HG03095 (cell line): ENCODE results near the gene TSHZ1.
"Not testable (repeated sequence)": the region's sequence is repeated elsewhere in the genome, so short reads cannot be mapped to it uniquely, and the experiment has no call there.

Experiments used
- ATAC-seq: cut with Tn5 transposase; IDR thresholded peaks from one replicate; pipeline ENCODE4 v1.9.1; 2021; ENCODE audit warnings: moderate library complexity; ENCODE audit not compliant: unreplicated experiment

The TSHZ1 gene

DNA sequence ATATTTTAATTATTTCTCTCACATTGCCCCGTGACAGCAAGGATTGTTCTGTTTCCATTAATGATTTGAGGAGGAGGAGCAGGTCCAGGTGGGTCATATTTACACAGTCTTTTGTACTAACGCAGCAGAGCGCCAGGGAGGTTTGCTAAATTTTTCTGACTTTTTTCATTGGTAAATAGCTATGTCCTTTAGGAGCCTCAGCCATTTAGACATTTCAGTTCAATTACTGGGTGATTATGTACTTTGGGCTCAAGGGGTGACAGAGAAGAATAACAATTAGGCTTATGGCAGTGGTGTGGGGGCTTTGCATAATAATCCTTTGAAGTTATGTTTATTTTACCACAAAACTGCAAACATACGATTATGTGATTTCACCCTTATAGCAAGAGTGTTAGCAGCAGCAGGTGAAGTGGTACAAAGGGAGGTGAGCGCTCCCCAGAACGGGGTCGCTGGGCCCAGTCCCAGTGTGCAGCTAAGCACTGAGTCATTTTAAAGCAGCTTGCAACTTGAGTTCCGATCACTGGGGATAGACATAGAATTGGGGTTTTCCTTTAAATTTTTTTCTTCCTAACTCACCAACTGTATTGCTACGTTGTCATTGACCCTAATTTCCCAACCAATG, 80.3 kb downstream of the TSHZ1 start:
- ATAC-seq, result no peak

- ATAC-seq, result no peak
Measured at GRCh38 chr18:75291460-75291859, 80.9 kb downstream of the TSHZ1 start.

- no peak for ATAC-seq
Measured at GRCh38 chr18:75293591-75293990, 83.0 kb downstream of the TSHZ1 start.

- ATAC-seq, result no peak
Measured at GRCh38 chr18:75297731-75298130, 87.1 kb downstream of the TSHZ1 start.

DNA sequence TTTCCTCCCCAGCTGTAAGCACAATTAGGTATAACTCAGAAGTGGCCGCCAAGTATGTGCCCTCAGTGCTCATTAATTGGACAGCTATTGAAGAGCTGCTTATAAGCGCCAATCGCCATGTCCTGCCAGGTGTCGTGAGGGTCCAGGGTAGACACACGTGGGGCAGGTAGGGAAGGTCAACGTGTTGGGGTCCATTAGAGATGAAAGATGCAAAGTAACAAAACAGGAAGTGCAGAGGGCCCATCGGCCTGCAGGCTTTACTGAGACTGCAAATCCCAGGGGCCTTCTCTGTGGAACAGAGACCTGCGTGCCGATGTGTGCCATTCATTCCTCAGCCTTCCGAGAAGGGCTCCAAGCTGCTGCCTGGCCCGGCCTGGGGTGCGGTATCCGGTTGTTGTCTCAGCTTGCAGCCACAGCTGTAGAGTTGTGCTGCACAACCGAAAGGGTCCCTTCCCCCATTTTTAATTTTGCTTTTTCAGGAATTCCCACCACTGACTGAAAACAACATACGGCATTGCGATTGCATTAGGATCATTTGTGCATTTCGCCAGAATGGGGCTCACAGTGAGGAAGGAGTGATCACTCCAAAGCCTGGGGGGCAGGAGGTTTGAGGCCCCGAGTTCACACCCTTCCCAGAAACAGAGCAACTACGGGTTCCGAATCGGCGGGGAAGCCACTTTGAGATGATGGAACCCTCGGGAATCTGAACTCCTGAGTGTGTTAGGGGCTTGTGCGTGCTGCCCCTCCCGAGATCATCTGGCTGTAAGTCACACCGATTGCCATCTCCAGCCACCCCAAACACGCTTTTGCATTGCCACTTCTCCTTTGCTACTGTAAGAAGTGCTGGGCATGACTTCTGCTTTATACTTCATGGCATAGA, 94.3 kb downstream of the TSHZ1 start:
- no peak for ATAC-seq

DNA sequence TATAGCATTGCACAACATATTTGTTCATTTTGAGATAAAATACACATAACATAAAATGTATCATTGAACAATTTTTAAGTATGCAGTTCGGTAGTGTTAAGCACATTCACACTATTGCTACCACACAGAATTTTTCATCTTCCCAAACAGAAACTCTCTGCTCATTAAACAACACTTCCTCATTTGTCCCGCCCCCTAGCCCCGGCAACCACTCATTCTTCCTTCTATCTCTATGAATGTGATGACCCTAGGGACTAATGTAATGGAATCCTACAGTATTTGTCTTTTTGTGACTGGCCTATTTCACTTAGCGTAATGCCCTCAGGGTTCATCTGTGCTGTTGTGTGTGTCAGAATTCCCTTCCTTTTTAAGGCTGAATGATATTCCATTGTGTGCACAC, 95.4 kb downstream of the TSHZ1 start:
- no peak for ATAC-seq

- no peak for ATAC-seq
Measured at GRCh38 chr18:75307530-75307929, 96.9 kb downstream of the TSHZ1 start.

DNA sequence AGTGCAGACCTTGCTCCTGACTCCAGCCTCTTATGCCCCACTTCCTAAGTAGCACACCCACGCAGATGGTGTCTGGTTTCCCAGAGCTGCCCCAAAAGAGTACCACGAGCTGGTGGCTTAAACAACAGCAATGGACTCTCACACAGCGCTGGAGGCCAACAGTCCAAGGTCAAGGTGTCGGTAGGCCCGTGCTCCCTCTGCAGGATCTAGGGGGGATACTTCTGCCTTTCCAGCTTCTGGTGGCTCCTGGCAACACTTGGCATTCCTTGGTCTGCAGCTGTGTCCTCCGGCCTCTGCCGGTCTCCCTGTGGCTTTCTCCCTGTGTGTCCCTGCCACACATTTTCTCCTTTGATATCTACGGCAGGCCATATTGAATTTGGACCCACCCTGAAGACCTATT, 99.0 kb downstream of the TSHZ1 start:
- no peak for ATAC-seq

DNA sequence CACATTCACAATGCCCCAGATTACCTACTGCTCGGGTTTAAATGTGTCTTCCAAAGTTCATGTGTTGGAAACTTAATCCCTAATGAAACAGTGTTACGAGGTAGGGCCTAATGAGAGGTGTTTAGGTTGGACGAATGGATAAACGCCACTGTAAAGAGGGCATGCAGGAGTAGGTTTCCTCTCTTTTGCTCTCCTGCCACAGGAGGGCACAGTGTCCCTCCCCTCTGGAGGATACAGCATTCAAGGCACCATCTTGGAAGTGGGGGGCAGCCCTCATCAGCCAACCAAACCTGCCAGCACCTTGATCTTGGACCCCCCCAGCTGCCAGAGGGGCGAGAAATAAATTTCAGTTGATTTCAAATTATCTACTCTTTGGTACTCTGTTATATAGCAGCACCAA, 103.5 kb downstream of the TSHZ1 start:
- ATAC-seq, result no peak

GRCh38 chr18:75314606-75315005, 104.0 kb downstream of the TSHZ1 start:
- no peak for ATAC-seq

- ATAC-seq, result no peak
Measured at GRCh38 chr18:75316223-75316622, 105.6 kb downstream of the TSHZ1 start.

GRCh38 chr18:75316826-75317225, 106.2 kb downstream of the TSHZ1 start:
- no peak for ATAC-seq

DNA sequence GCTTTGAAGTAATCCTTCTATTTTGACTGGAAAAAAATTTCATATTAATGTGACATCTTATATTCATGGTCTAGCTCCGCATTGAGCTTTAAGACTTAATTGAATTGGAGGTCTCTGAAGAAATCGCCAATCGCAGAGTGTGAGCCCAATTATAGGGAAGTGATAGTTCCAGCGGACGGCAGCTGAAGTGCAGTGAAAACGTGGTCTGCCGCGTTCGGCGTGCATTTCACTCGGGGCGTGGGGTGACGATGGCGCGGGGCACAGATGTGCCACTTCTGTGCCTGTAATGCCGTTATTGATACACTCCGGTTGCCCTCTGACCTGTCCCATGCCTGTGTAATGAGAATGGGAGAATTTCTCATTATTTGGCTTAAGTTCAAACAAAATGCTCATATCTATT, 106.7 kb downstream of the TSHZ1 start:
- ATAC-seq, result no peak

DNA sequence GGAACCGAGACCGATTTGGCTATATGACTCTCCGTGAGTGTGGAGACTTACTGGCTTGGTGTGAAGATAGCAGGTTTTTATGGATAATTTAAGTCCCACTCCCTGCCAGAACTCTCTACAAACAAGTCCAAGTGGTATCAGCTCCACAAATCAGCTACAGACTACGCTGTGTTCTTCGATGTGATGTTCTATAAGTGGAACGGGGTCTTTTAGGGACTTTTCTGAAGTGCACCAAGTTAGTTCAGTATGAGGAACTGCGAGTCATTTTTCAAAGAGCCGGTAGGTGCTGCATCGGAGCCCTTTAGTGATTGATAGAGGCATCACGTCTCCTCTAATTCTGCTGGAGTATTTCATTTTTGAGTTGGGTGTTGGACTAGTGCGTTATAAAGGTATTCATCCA, 107.1 kb downstream of the TSHZ1 start:
- no peak for ATAC-seq

GRCh38 chr18:75319905-75320304, 109.3 kb downstream of the TSHZ1 start:
- no peak for ATAC-seq

- no peak for ATAC-seq
Measured at GRCh38 chr18:75320506-75320905, 109.9 kb downstream of the TSHZ1 start.

DNA sequence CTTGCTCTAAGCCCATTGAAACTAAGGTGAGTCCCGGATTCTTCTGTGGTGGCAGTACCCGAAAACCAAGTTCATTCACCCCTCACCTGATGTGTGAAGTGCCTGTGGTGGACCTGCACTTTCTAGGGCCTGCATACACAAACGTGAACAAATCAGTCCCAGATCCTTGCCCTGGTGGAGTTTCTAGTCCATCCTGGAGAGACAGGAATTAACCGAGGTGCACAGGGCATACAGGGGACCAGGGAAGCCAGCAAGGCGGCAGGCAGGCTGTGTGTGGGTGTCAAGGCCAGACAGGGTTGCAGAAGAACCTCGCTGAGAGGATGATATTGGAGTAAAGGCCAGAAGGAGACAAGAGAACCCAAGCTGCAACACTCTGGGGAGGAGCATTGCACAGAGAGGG, 110.8 kb downstream of the TSHZ1 start:
- ATAC-seq, result no peak

- ATAC-seq, result no peak
Measured at GRCh38 chr18:75322206-75322605, 111.6 kb downstream of the TSHZ1 start.

- ATAC-seq, result no peak
Measured at GRCh38 chr18:75323821-75324585, 113.4 kb downstream of the TSHZ1 start.

DNA sequence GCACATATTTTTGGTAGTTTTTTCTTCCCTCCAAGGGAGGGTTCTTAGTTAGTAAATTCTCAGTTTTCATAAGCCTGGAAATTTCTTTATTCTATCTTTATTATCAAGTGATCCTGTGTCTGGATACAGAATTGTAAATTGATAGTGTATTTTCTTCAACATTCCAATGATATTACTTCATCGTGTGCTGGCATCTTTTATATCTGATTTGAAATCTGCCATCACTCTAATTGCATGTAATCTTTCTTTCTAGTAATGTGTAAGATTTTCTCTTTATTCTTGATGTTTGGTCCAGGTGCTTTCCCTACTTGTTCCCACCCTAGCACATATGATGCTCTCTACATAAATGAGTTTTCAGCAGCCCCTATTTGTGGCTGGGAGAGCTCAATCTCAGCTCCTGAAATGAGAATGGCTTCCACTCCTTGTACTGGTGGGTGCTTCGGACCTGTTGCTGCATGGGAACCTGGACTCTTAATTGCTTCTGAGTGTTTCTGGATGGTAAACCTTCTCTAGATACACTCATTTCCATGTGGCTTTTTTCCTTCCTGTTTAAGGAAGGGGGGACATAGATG, 114.2 kb downstream of the TSHZ1 start:
- ATAC-seq, result no peak

- ATAC-seq, result not testable (repeated sequence)
Measured at GRCh38 chr18:75329753-75330152, 119.2 kb downstream of the TSHZ1 start.
